MM.1S (cell line): ENCODE data around the gene GPR157.

ENCODE experiments used
- DNase-seq: peaks from one replicate; pipeline ENCODE4 v3.0.0-alpha.2; 2015
- H2AFZ ChIP-seq: fragments of 300-600 bp; sonication (generic); 2 replicates; pipeline ENCODE4 v1.6.0; 2016; ENCODE audit warnings: antibody characterized with exemption, low read length
- H3F3A ChIP-seq: fragments of 300-600 bp; sonication (generic); 2 replicates; pipeline ENCODE4 v1.6.1; 2016; ENCODE audit warnings: mild to moderate bottlenecking, antibody characterized with exemption, low read length, moderate library complexity, mixed read lengths; ENCODE audit not compliant: insufficient read depth
- H3K27ac ChIP-seq: fragments of 300-600 bp; sonication (generic); 2 replicates; pipeline ENCODE4 v1.5.1; 2016; ENCODE audit warnings: mild to moderate bottlenecking, low read length
- H3K27me3 ChIP-seq: fragments of 300-600 bp; sonication (generic); replicated peaks from 2 replicates; pipeline ENCODE4 v1.6.0; 2016; ENCODE audit warnings: low read length; ENCODE audit not compliant: insufficient read depth
- H3K36me3 ChIP-seq: fragments of 300-600 bp; sonication (generic); replicated peaks from 2 replicates; pipeline ENCODE4 v1.6.1; 2016; ENCODE audit warnings: mild to moderate bottlenecking, low read length, mixed read lengths; ENCODE audit not compliant: insufficient read depth
- H3K4me1 ChIP-seq: fragments of 300-600 bp; sonication (generic); 2 replicates; pipeline ENCODE4 v1.6.1; 2016; ENCODE audit warnings: low read length, mixed read lengths
- H3K4me2 ChIP-seq: fragments of 300-600 bp; sonication (generic); 2 replicates; pipeline ENCODE4 v1.6.0; 2016; ENCODE audit warnings: low read depth, low read length
- H3K4me3 ChIP-seq: fragments of 300-600 bp; sonication (generic); 2 replicates; pipeline ENCODE4 v1.5.1; 2016; ENCODE audit warnings: low read length, mixed read lengths
- H3K79me2 ChIP-seq: fragments of 300-600 bp; sonication (generic); 2 replicates; pipeline ENCODE4 v1.6.1; 2016; ENCODE audit warnings: mixed run types, low read length, mixed read lengths
- H3K9ac ChIP-seq: fragments of 300-600 bp; sonication (generic); 2 replicates; pipeline ENCODE4 v1.6.1; 2016; ENCODE audit warnings: low read length, mixed read lengths
- H3K9me2 ChIP-seq: fragments of 300-600 bp; sonication (generic); replicated peaks from 2 replicates; pipeline ENCODE4 v1.6.1; 2016; ENCODE audit warnings: mild to moderate bottlenecking, low read length, mixed read lengths; ENCODE audit not compliant: insufficient read depth
- H3K9me3 ChIP-seq: fragments of 300-600 bp; sonication (generic); replicated peaks from 2 replicates; pipeline ENCODE4 v1.6.1; 2016; ENCODE audit warnings: mild to moderate bottlenecking, low read length, mixed read lengths; ENCODE audit not compliant: insufficient read depth
- H4K20me1 ChIP-seq: fragments of 300-600 bp; sonication (generic); 2 replicates; pipeline ENCODE4 v1.6.1; 2016; ENCODE audit warnings: mild to moderate bottlenecking, low read length, moderate library complexity, mixed read lengths; ENCODE audit not compliant: insufficient read depth
- CTCF ChIP-seq: fragments of 300-600 bp; sonication (generic); IDR thresholded peaks from 2 replicates; pipeline ENCODE4 v1.5.1; 2016; ENCODE audit warnings: antibody characterized with exemption, low read length, mixed read lengths
- EZH2 ChIP-seq: fragments of 300-600 bp; sonication (generic); optimal IDR thresholded peaks from 2 replicates; pipeline ENCODE3; 2017; ENCODE audit warnings: low read depth, mild to moderate bottlenecking, antibody characterized with exemption, low read length, mixed read lengths
- EZH2phosphoT487 ChIP-seq: fragments of 300-600 bp; sonication (generic); IDR thresholded peaks from 2 replicates; pipeline ENCODE4 v1.6.1; 2018; ENCODE audit warnings: antibody characterized with exemption, low read length

GPR157 gene

GRCh38 chr1:9151328-9151860 is 22.5 kb upstream of the GPR157 start:
- DNase-seq = no peak
- H3K4me3 ChIP-seq = no peak overlapping the region
- no peaks in the 10 kb centered on the region for H3K9me3 ChIP-seq
- H2AFZ ChIP-seq = no peak overlapping the region
- H3K9me2 ChIP-seq = no peaks in the 10 kb centered on the region
- H3K36me3 ChIP-seq = no peaks in the 10 kb centered on the region
- no peaks in the 10 kb centered on the region for H3K4me1 ChIP-seq
- H4K20me1 ChIP-seq = no peaks in the 10 kb centered on the region
- no peak overlapping the region for H3K4me2 ChIP-seq
- no peak overlapping the region for H3K27ac ChIP-seq
- H3K79me2 ChIP-seq = no peaks in the 10 kb centered on the region
- TF ChIP-seq EZH2phosphoT487 (no peak), EZH2 (no peak), CTCF (no peak)
- H3F3A ChIP-seq = no peaks in the 10 kb centered on the region
- H3K9ac ChIP-seq = no peak overlapping the region
- no peaks in the 10 kb centered on the region; the same call in 1 of the 2 replicates for H3K27me3 ChIP-seq

- TF ChIP-seq CTCF (no peak), EZH2 (no peak), EZH2phosphoT487 (no peak)
- H3K4me3 ChIP-seq = no peak overlapping the region
- no peaks in the 10 kb centered on the region for H3K36me3 ChIP-seq
- no peak overlapping the region for H2AFZ ChIP-seq
- H3K9me2 ChIP-seq = no peaks in the 10 kb centered on the region
- no peaks in the 10 kb centered on the region for H3K4me1 ChIP-seq
- no peak overlapping the region for H3K27ac ChIP-seq
- no peaks in the 10 kb centered on the region for H3K9me3 ChIP-seq
- H4K20me1 ChIP-seq = no peaks in the 10 kb centered on the region
- no peaks in the 10 kb centered on the region for H3K79me2 ChIP-seq
- H3K4me2 ChIP-seq = no peak overlapping the region
- no peaks in the 10 kb centered on the region for H3F3A ChIP-seq
- no peak overlapping the region for H3K9ac ChIP-seq
- DNase-seq = no peak
- H3K27me3 ChIP-seq = no peaks in the 10 kb centered on the region; the same call in 1 of the 2 replicates
Measured at GRCh38 chr1:9150582-9151327, 21.9 kb upstream of the GPR157 start.

DNA sequence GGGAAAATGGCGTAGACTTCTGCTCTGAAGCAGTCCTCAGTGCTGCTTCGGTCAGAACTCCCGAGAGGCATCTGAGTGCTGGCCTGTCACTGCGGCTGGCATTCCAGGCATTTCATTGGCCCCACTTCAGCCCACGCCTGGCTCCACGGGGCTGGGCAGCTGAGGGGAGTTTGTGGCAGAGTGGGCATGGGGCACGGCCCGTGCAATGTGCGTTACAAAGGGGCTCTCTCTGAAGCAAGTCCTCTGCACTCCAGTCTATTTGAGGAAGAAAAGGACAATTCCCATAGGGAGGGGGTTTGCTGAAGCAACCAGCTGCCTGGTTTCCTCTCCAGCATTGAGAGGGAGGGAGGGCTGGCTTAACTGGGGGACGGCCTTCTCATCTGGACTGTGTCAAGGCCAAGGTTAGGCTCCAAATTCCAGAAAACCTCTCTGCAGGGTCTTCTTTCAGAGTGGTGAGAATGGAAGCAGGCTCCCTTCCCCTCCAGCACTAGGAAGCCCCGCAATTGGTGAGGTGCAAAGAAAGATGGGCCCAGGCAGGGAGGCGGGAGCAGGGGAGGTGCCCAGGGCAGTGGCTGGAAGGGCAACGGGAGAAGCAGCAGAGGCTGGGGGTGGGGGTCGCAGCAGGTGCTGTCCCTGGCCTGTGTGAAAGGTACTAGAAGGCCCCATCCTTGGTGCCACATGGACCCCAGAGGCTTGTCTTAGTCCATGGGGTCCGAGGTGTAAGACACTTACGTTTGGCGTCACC is 21.1 kb upstream of the GPR157 start:
- no peaks in the 10 kb centered on the region; the same call in 1 of the 2 replicates for H3K27me3 ChIP-seq
- no peak overlapping the region for H3K4me2 ChIP-seq
- H3K36me3 ChIP-seq = no peaks in the 10 kb centered on the region
- H2AFZ ChIP-seq = no peak overlapping the region
- H3K4me1 ChIP-seq = no peaks in the 10 kb centered on the region
- no peak overlapping the region for H3K27ac ChIP-seq
- H3F3A ChIP-seq = no peaks in the 10 kb centered on the region
- H3K9ac ChIP-seq = no peak overlapping the region
- H3K79me2 ChIP-seq = no peaks in the 10 kb centered on the region
- no peak overlapping the region for H3K4me3 ChIP-seq
- no peaks in the 10 kb centered on the region for H3K9me2 ChIP-seq
- DNase-seq = no peak
- no peak for TF ChIP-seq EZH2phosphoT487
- TF ChIP-seq CTCF = no peak
- no peak for TF ChIP-seq EZH2
- H3K9me3 ChIP-seq = no peaks in the 10 kb centered on the region
- no peaks in the 10 kb centered on the region for H4K20me1 ChIP-seq
